Peyer's patch (tissue), 4 donors: ENCODE measurements around the gene FAM76A.

Experiments
- CTCF ChIP-seq, 6 experiments: fragments of 450-650 bp in 4 of 6; fragments of 200-600 bp in 2 of 6; sonication (generic) in 1 of 6; IDR thresholded peaks; one replicate each; pipeline ENCODE4 v1.5.1; 2017 to 2019; ENCODE audit warnings: antibody characterized with exemption in 6 of 6, mild to moderate bottlenecking in 3 of 6, moderate library complexity in 1 of 6
- POLR2A ChIP-seq, 2 donors: fragments of 450-650 bp; IDR thresholded peaks; one replicate each; pipeline ENCODE4 v1.5.1; 2017; ENCODE audit warnings: antibody characterized with exemption in 2 of 2, mild to moderate bottlenecking in 2 of 2, moderate library complexity in 2 of 2

DNA sequence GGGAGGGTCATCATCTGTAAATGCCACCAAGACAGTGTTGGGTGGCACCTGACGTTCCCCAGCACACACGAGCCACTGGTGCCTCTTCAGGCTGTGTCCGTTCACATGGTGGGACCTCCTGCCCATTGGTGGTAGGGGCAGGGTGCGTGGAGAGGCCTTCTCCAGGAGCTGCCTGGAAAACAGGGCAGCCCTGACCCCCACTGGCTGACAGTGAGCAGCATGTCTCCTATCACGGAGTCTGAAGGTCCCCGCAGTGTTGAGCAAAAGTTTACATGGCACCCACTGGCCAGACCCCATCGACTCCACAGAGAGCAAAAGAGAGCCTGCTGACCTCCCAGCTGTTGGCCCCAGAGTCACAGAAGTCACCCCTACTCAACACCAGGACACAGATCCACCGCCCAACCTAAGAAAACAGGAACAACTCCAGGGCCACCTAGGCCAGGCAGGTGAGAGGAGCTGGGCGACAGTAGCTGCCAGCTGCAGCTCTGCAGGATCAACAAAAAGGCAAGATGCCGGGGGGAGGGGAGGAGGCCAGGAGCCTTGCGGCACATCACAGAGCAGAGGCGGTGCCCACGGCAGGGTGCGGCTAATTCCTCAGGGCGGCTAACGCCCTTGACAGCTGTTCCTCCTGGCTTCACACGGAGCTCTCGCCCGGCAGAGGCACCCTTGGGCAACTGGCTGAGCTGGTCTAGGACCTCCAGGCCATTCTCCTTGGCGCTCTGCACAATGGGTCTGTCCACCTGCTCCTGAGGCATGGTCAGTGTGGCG, 39.4 kb upstream of the FAM76A start:
- TF ChIP-seq CTCF (IDR thresholded peaks at IDR 0.05) (no peak), POLR2A (IDR thresholded peaks at IDR 0.05) (no peak)
